Measurements from ENCODE around the gene TRIP12.

TRIP12 gene

GRCh38 chr2:229921892-229922448, at the start of gene TRIP12:
TSS of gene TRIP12 (minus strand) at chr2:229922009. CDS start at chr2:229880079, 41,930 bp downstream.
- ChIA-PET POLR2A (interaction anchor here (0.5 to 1.9 kb wide), 11 partner anchors 8 to 1792 kb away, joined by 3 to 17 read pairs (median 4); no protein-coding TSS in a partner anchor), CTCF (interaction anchor here (0.5 to 1.8 kb wide), 3 partner anchors 9 to 121 kb away, joined by 3 to 7 read pairs (median 5); no protein-coding TSS in a partner anchor)
- no peaks in the 10 kb centered on the region for H3K4me1 ChIP-seq (ENCODE audit: control insufficient read depth, insufficient read depth, low read length)
- peak within 1 kb of the TSS; percentile 95 for H3K4me3 ChIP-seq (ENCODE audit: low read depth, low read length)
- H3K9me3 ChIP-seq (ENCODE audit: control insufficient read depth, insufficient read depth, low read depth, low read length), result no peaks in the 10 kb centered on the region
- peaks cover 8 to 17% of the 10 kb centered on the region in 2 experiments; a peak in 2 of 3 replicates for H3K36me3 ChIP-seq (ENCODE audit: control insufficient read depth in 2 of 2, insufficient read depth in 1 of 2, low read length in 2 of 2)
- peak within 1 kb of the TSS; percentile 92 for H3K27ac ChIP-seq (ENCODE audit: extremely low read depth, low read depth, low read length)
- TF ChIP-seq ZNF37A (tag by site-specific recombination; IDR thresholded peaks at IDR 0.05), result no peak
- TF ChIP-seq BCL6B (tag by site-specific recombination; IDR thresholded peaks at IDR 0.05), result no peak
- no peak for TF ChIP-seq PBX3 (CRISPR knock-in tag; IDR thresholded peaks at IDR 0.05)
- TF ChIP-seq YY1 (tag by site-specific recombination; IDR thresholded peaks at IDR 0.05), result peak; percentile 27; the same call in 1 of the 2 replicates
- TF ChIP-seq ZBTB11 (tag by site-specific recombination; conservative IDR thresholded peaks at IDR 0.05; ENCODE audit: low read depth), result peak; percentile 69
- peak; percentile 63; the same call in 1 of the 2 replicates for TF ChIP-seq ZNF394 (tag by site-specific recombination; IDR thresholded peaks at IDR 0.05; ENCODE audit: borderline replicate concordance)
- no peak for TF ChIP-seq ZNF560 (tag by site-specific recombination; IDR thresholded peaks at IDR 0.05; ENCODE audit: borderline replicate concordance)
- no peak for TF ChIP-seq ZNF626 (tag by site-specific recombination; IDR thresholded peaks at IDR 0.05)
- TF ChIP-seq REPIN1 (tag by site-specific recombination; IDR thresholded peaks at IDR 0.05; ENCODE audit: low read depth), result peak; percentile 84; the same call in 1 of the 2 replicates
- TF ChIP-seq ZNF10 (tag by site-specific recombination; IDR thresholded peaks at IDR 0.05), result peak; percentile 55; the same call in 1 of the 2 replicates
- TF ChIP-seq KLF8 (tag by site-specific recombination; IDR thresholded peaks at IDR 0.05), result peak; percentile 96
- peak; percentile 83 for TF ChIP-seq SP2 (tag by site-specific recombination; IDR thresholded peaks at IDR 0.05)
- TF ChIP-seq ZNF174 (tag by site-specific recombination; IDR thresholded peaks at IDR 0.05), result no peak
- no peak for TF ChIP-seq FEZF1 (tag by site-specific recombination; IDR thresholded peaks at IDR 0.05)
- TF ChIP-seq ZNF292 (tag by site-specific recombination; IDR thresholded peaks at IDR 0.05; ENCODE audit: borderline replicate concordance, low read depth), result no peak
- no peak for TF ChIP-seq GFI1B (tag by site-specific recombination; IDR thresholded peaks at IDR 0.05)
- TF ChIP-seq ZEB2 (tag by site-specific recombination; IDR thresholded peaks at IDR 0.05), result peak; percentile 97
- TF ChIP-seq BCL11A (tag by site-specific recombination; IDR thresholded peaks at IDR 0.05; ENCODE audit: low read depth), result peak; percentile 76; the same call in 1 of the 2 replicates
- no peak for TF ChIP-seq ZNF473 (tag by site-specific recombination; IDR thresholded peaks at IDR 0.05)
- TF ChIP-seq ZBTB20 (tag by site-specific recombination; IDR thresholded peaks at IDR 0.05), result no peak
- TF ChIP-seq SP3 (tag by site-specific recombination; IDR thresholded peaks at IDR 0.05), result peak; percentile 93
- 0 out of 2 replicates have a peak, but pooled peaks have one; percentile 15 for TF ChIP-seq ZNF660 (tag by site-specific recombination; IDR thresholded peaks at IDR 0.05)
- TF ChIP-seq PATZ1 (tag by site-specific recombination; IDR thresholded peaks at IDR 0.05), result peak; percentile 96
- no peak for TF ChIP-seq GLI2 (tag by site-specific recombination; IDR thresholded peaks at IDR 0.05; ENCODE audit: borderline replicate concordance, low read depth)
- TF ChIP-seq ZNF280D (tag by site-specific recombination; IDR thresholded peaks at IDR 0.05), result no peak
- TF ChIP-seq ZNF549 (tag by site-specific recombination; IDR thresholded peaks at IDR 0.05), result no peak
- no peak for TF ChIP-seq ZNF747 (tag by site-specific recombination; IDR thresholded peaks at IDR 0.05)
